ENCODE data around the gene CAPN12.

The CAPN12 gene

GRCh38 chr19:38709671-38710415, 34.4 kb downstream of the CAPN12 start:
- no peak for DNase-seq (ENCODE audit: low spot score)

GRCh38 chr19:38709119-38709518, 35.2 kb downstream of the CAPN12 start:
- DNase-seq (ENCODE audit: low spot score) = no peak

- no peak for DNase-seq (ENCODE audit: low spot score)
Observed at GRCh38 chr19:38708413-38709024, 35.8 kb downstream of the CAPN12 start.

- no peak for DNase-seq (ENCODE audit: low spot score)
Observed at GRCh38 chr19:38707512-38708114, 36.7 kb downstream of the CAPN12 start.

- DNase-seq (ENCODE audit: low spot score) = no peak
Observed at GRCh38 chr19:38706792-38707511, 37.3 kb downstream of the CAPN12 start.

GRCh38 chr19:38705197-38706019, 38.9 kb downstream of the CAPN12 start:
- no peak for DNase-seq (ENCODE audit: low spot score)

- no peak for DNase-seq (ENCODE audit: low spot score)
Observed at GRCh38 chr19:38704488-38705026, 39.7 kb downstream of the CAPN12 start.

- no peak for DNase-seq (ENCODE audit: low spot score)
Observed at GRCh38 chr19:38703509-38703908, 40.8 kb downstream of the CAPN12 start.

GRCh38 chr19:38702278-38702677, 42.0 kb downstream of the CAPN12 start:
- no peak for DNase-seq (ENCODE audit: low spot score)

- DNase-seq (ENCODE audit: low spot score) = no peak
Observed at GRCh38 chr19:38701455-38702063, 42.7 kb downstream of the CAPN12 start.

- no peak for DNase-seq (ENCODE audit: low spot score)
Observed at GRCh38 chr19:38700902-38701454, 43.3 kb downstream of the CAPN12 start.

GRCh38 chr19:38700350-38700901, 43.8 kb downstream of the CAPN12 start:
- DNase-seq (ENCODE audit: low spot score) = no peak

GRCh38 chr19:38699647-38700349, 44.5 kb downstream of the CAPN12 start:
- DNase-seq (ENCODE audit: low spot score) = no peak

- no peak for DNase-seq (ENCODE audit: low spot score)
Observed at GRCh38 chr19:38699027-38699346, 45.3 kb downstream of the CAPN12 start.

- DNase-seq (ENCODE audit: low spot score) = no peak
Observed at GRCh38 chr19:38698225-38699026, 45.8 kb downstream of the CAPN12 start.

GRCh38 chr19:38697641-38698071, 46.6 kb downstream of the CAPN12 start:
- DNase-seq (ENCODE audit: low spot score) = no peak

GRCh38 chr19:38697197-38697596, 47.1 kb downstream of the CAPN12 start:
- no peak for DNase-seq (ENCODE audit: low spot score)

GRCh38 chr19:38696729-38697055, 47.6 kb downstream of the CAPN12 start:
- no peak for DNase-seq (ENCODE audit: low spot score)

All from hematopoietic multipotent progenitor cell treated with erythropoietin and hydrocortisone succinate and interleukin-3 and kit ligand, for 15 days (in vitro differentiated cells).